H1 (cell line): Measurements from ENCODE around the gene LANCL2. TPM values are rescaled to one million over a fixed set of nuclear protein-coding genes. Genes with fewer than 3 reads are reported as not detected.

ENCODE experiments used
- CTCF ChIA-PET: fragments of 300-600 bp; sonication (Branson Sonifier 250); formaldehyde crosslinking; loops from one replicate; lab custom pipeline; 2021; ENCODE audit not compliant: partially characterized antibody; lab: Charles Lee
- POLR2A ChIA-PET: fragments of 300-600 bp; sonication (Branson Sonifier 250); formaldehyde crosslinking; loops from one replicate; lab custom pipeline; 2021; ENCODE audit warnings: inconsistent platforms; ENCODE audit not compliant: partially characterized antibody; lab: Charles Lee
- DNase-seq, 2 experiments: peaks; one replicate each; pipeline versions ENCODE4 v3.0.0 to v3.0.0-alpha.2; 2010 to 2022; ENCODE audit warnings: low spot score in 2 of 2, low read depth in 1 of 2, mixed read lengths in 1 of 2
- FAIRE-seq: peaks from 2 replicates; lab custom pipeline; 2011; peaks lifted over from hg19 to GRCh38; lab: Jason Lieb, UNC
- H2AFZ ChIP-seq: 2 replicates; pipeline ENCODE4 v1.8.1; 2012; ENCODE audit warnings: low read length, inconsistent platforms
- H2AK5ac ChIP-seq: 2 replicates; pipeline ENCODE4 v1.6.1; 2013; ENCODE audit warnings: low read depth, low read length
- H2BK120ac ChIP-seq: replicated peaks from 2 replicates; pipeline ENCODE3; 2013; ENCODE audit warnings: low read depth, low read length, inconsistent platforms
- H2BK12ac ChIP-seq: 2 replicates; pipeline ENCODE4 v1.6.1; 2013; ENCODE audit warnings: low read depth, low read length
- H2BK15ac ChIP-seq: 2 replicates; pipeline ENCODE4 v1.6.1; 2013; ENCODE audit warnings: low read length
- H2BK20ac ChIP-seq: 2 replicates; pipeline ENCODE4 v1.6.1; 2013; ENCODE audit warnings: low read length
- H2BK5ac ChIP-seq: 2 replicates; pipeline ENCODE4 v1.6.1; 2013; ENCODE audit warnings: low read depth, low read length
- H3K14ac ChIP-seq: 2 replicates; pipeline ENCODE4 v1.6.1; 2013; ENCODE audit warnings: inconsistent platforms; ENCODE audit not compliant: insufficient read length
- H3K18ac ChIP-seq: 2 replicates; pipeline ENCODE4 v1.6.1; 2013; ENCODE audit warnings: low read length; ENCODE audit errors: extremely low read depth
- H3K23ac ChIP-seq: 2 replicates; pipeline ENCODE4 v1.6.1; 2013; ENCODE audit warnings: inconsistent platforms; ENCODE audit not compliant: insufficient read length
- H3K23me2 ChIP-seq: 2 replicates; pipeline ENCODE4 v1.6.1; 2013; ENCODE audit warnings: low read depth, low read length
- H3K27ac ChIP-seq: 2 replicates; pipeline ENCODE4 v1.6.1; 2011; ENCODE audit warnings: low read depth, low read length, inconsistent platforms
- H3K27me3 ChIP-seq, 4 experiments: replicated peaks in 1 of 4; 1 replicate in 1 of 4; 2 replicates in 3 of 4; pipeline versions ENCODE4 v1.6.1 to v1.8.1; 2011 to 2013; ENCODE audit warnings: low read length in 3 of 4, mild to moderate bottlenecking in 3 of 4, inconsistent platforms in 2 of 4, mixed read lengths in 2 of 4, moderate library complexity in 1 of 4; ENCODE audit not compliant: control insufficient read depth in 3 of 4, insufficient read depth in 3 of 4; ENCODE audit errors: extremely low read depth in 1 of 4
- H3K36me3 ChIP-seq, 4 experiments: 2 replicates each; pipeline versions ENCODE4 v1.6.1 to v1.8.1; 2011 to 2013; ENCODE audit warnings: mild to moderate bottlenecking in 4 of 4, low read length in 3 of 4, moderate library complexity in 2 of 4, control low read depth in 1 of 4, inconsistent platforms in 1 of 4; ENCODE audit not compliant: insufficient read depth in 4 of 4, control insufficient read depth in 2 of 4
- H3K4ac ChIP-seq: replicated peaks from 2 replicates; pipeline ENCODE3; 2013; ENCODE audit warnings: low read length, low read depth, mixed read lengths, inconsistent platforms; ENCODE audit not compliant: insufficient read length
- H3K4me1 ChIP-seq, 4 experiments: replicated peaks in 1 of 4; 1 replicate in 1 of 4; 2 replicates in 3 of 4; pipeline versions ENCODE4 v1.6.1 to v1.8.1; 2011 to 2013; ENCODE audit warnings: low read length in 3 of 4, inconsistent platforms in 2 of 4, mixed read lengths in 1 of 4; ENCODE audit not compliant: insufficient read depth in 4 of 4, control insufficient read depth in 3 of 4
- H3K4me2 ChIP-seq, 2 experiments: 2 replicates each; pipeline versions ENCODE4 v1.6.1 to v1.8.1; 2011 to 2013; ENCODE audit warnings: low read depth in 2 of 2, low read length in 2 of 2, control low read depth in 1 of 2, inconsistent platforms in 1 of 2, mild to moderate bottlenecking in 1 of 2; ENCODE audit not compliant: insufficient read depth in 1 of 2
- H3K4me3 ChIP-seq, 4 experiments: fragments of 200-600, 300-600 bp in 1 of 4; sonication (generic), shearing (Covaris generic), sonication (Bioruptor Twin) in 1 of 4; 2 replicates each; pipeline versions ENCODE4 v1.5.1 to v1.8.1; 2011 to 2016; ENCODE audit warnings: low read length in 4 of 4, low read depth in 3 of 4, control low read depth in 2 of 4, inconsistent platforms in 2 of 4, mild to moderate bottlenecking in 2 of 4, mixed read lengths in 1 of 4, moderate library complexity in 1 of 4; ENCODE audit not compliant: insufficient read depth in 2 of 4; ENCODE audit errors: extremely low read depth in 1 of 4
- H3K56ac ChIP-seq: replicated peaks from 2 replicates; pipeline ENCODE3; 2013; ENCODE audit warnings: low read depth, mild to moderate bottlenecking, mixed read lengths, low read length, inconsistent platforms; ENCODE audit not compliant: insufficient read length
- H3K79me1 ChIP-seq: 2 replicates; pipeline ENCODE4 v1.6.1; 2013; ENCODE audit warnings: low read depth, low read length, control low read depth
- H3K79me2 ChIP-seq, 2 experiments: 2 replicates each; pipeline versions ENCODE4 v1.6.1 to v1.8.1; 2012 to 2013; ENCODE audit warnings: low read length in 2 of 2, mild to moderate bottlenecking in 2 of 2, inconsistent platforms in 1 of 2; ENCODE audit not compliant: insufficient read depth in 2 of 2, control insufficient read depth in 1 of 2
- H3K9ac ChIP-seq, 4 experiments: replicated peaks in 1 of 4; 1 replicate in 1 of 4; 2 replicates in 3 of 4; pipeline versions ENCODE4 v1.6.1 to v1.8.1; 2011 to 2013; ENCODE audit warnings: low read depth in 3 of 4, low read length in 3 of 4, control low read depth in 2 of 4, mild to moderate bottlenecking in 2 of 4, moderate library complexity in 2 of 4, inconsistent platforms in 1 of 4; ENCODE audit errors: extremely low read depth in 1 of 4
- H3K9me3 ChIP-seq, 2 experiments: 2 replicates each; pipeline versions ENCODE4 v1.6.1 to v1.8.1; 2012 to 2013; ENCODE audit warnings: mild to moderate bottlenecking in 2 of 2, moderate library complexity in 2 of 2, control low read depth in 1 of 2, inconsistent platforms in 1 of 2, low read depth in 1 of 2, low read length in 1 of 2, mixed read lengths in 1 of 2; ENCODE audit not compliant: insufficient read depth in 2 of 2
- H4K20me1 ChIP-seq, 2 experiments: replicated peaks in 1 of 2; 2 replicates each; pipeline versions ENCODE3 to v1.8.1; 2011 to 2013; ENCODE audit warnings: inconsistent platforms in 2 of 2, low read length in 2 of 2, mild to moderate bottlenecking in 1 of 2; ENCODE audit not compliant: insufficient read depth in 2 of 2, control insufficient read depth in 1 of 2
- H4K5ac ChIP-seq: 2 replicates; pipeline ENCODE4 v1.6.1; 2013; ENCODE audit warnings: low read length, low read depth, mixed read lengths, inconsistent platforms; ENCODE audit not compliant: insufficient read length
- H4K8ac ChIP-seq: 2 replicates; pipeline ENCODE4 v1.8.0; 2013; ENCODE audit warnings: mild to moderate bottlenecking, moderate library complexity, low read length, inconsistent platforms; ENCODE audit not compliant: insufficient read depth; ENCODE audit errors: extremely low read depth
- H4K91ac ChIP-seq: replicated peaks from 2 replicates; pipeline ENCODE3; 2013; ENCODE audit warnings: low read length, mixed read lengths, inconsistent platforms; ENCODE audit not compliant: insufficient read length
- BRCA1 ChIP-seq: IDR thresholded peaks from 2 replicates; pipeline ENCODE4 v1.6.1; 2012; ENCODE audit warnings: low read depth, low read length, improper control_type of control experiment
- CEBPB ChIP-seq: IDR thresholded peaks from 2 replicates; pipeline ENCODE4 v1.6.1; 2012; ENCODE audit warnings: low read depth, low read length
- FOSL1 ChIP-seq: IDR thresholded peaks from 2 replicates; pipeline ENCODE4 v1.6.1; 2011; ENCODE audit warnings: mild to moderate bottlenecking, low read depth, low read length, moderate library complexity; ENCODE audit not compliant: insufficient read depth
- HDAC6 ChIP-seq: IDR thresholded peaks from one replicate; pipeline ENCODE4 v1.7.1; 2012; ENCODE audit warnings: low read depth, mild to moderate bottlenecking, inconsistent platforms, low read length, moderate library complexity
- KDM1A ChIP-seq: fragments of 200-600, 300-600 bp; sonication (generic); IDR thresholded peaks from 2 replicates; pipeline ENCODE4 v1.7.1; 2016; ENCODE audit warnings: mild to moderate bottlenecking, low read length, borderline replicate concordance
- MAFK ChIP-seq: IDR thresholded peaks from 2 replicates; pipeline ENCODE4 v1.6.1; 2012; ENCODE audit warnings: low read depth, mild to moderate bottlenecking, improper control_type of control experiment, low read length
- POLR2AphosphoS5 ChIP-seq: IDR thresholded peaks from 2 replicates; pipeline ENCODE4 v1.6.1; 2011; ENCODE audit warnings: low read depth, low read length
- POU5F1 ChIP-seq: IDR thresholded peaks from 2 replicates; pipeline ENCODE4 v1.6.1; 2011; ENCODE audit warnings: low read depth, mild to moderate bottlenecking, low read length, moderate library complexity
- SRF ChIP-seq: IDR thresholded peaks from 2 replicates; pipeline ENCODE4 v1.6.1; 2011; ENCODE audit warnings: mild to moderate bottlenecking, low read depth, low read length, moderate library complexity
- WGBS, 2 experiments: shearing (Covaris generic) in 1 of 2; methylation state at CpG; one replicate each; pipeline versions ENCODE4 v1.1.6 to v1.1.7; 2013 to 2015; ENCODE audit warnings: low lambda C conversion rate in 2 of 2, mixed read lengths in 2 of 2, inconsistent platforms in 1 of 2, low coverage in 1 of 2, missing lambda C conversion rate in 1 of 2; ENCODE audit not compliant: insufficient replicate concordance in 2 of 2, insufficient coverage in 1 of 2, insufficient read length in 1 of 2; ENCODE audit errors: extremely low coverage in 1 of 2, missing lambda C conversion rate in 1 of 2; 5-methylcytosine and 5-hydroxymethylcytosine counted together
- polyA plus RNA-seq, 7 experiments: library from polyadenylated mRNA; depleted of rRNA in 3 of 7; stranded (reverse) in 5 of 7; unstranded in 2 of 7; fragments of >200 nt in 5 of 7; fragments of 200-250 nt in 2 of 7; gene quantifications; 1 replicate in 5 of 7; 2 replicates in 1 of 7; 4 replicates in 1 of 7; pipeline versions ENCODE4 v1.2.1 to v1.2.3, GENCODE V29; 2011 to 2013; ENCODE audit warnings: missing spikeins in 2 of 7, mixed read lengths in 2 of 7
- total RNA-seq: library from RNA; stranded (reverse); fragmentation: NEBNext Ultra II Directional; extraction: Animal tissue kit (Norgen Biotek cat#: 25700); gene quantifications from 2 replicates; pipeline ENCODE4 v1.2.1, GENCODE V29; 2021

LANCL2 gene
- total and polyA plus RNA-seq, 2 of the 8 experiments (the other 6 are each of a cell fraction or from before 2014, with no cell fraction given), result 9.2 to 9.5 TPM

DNA sequence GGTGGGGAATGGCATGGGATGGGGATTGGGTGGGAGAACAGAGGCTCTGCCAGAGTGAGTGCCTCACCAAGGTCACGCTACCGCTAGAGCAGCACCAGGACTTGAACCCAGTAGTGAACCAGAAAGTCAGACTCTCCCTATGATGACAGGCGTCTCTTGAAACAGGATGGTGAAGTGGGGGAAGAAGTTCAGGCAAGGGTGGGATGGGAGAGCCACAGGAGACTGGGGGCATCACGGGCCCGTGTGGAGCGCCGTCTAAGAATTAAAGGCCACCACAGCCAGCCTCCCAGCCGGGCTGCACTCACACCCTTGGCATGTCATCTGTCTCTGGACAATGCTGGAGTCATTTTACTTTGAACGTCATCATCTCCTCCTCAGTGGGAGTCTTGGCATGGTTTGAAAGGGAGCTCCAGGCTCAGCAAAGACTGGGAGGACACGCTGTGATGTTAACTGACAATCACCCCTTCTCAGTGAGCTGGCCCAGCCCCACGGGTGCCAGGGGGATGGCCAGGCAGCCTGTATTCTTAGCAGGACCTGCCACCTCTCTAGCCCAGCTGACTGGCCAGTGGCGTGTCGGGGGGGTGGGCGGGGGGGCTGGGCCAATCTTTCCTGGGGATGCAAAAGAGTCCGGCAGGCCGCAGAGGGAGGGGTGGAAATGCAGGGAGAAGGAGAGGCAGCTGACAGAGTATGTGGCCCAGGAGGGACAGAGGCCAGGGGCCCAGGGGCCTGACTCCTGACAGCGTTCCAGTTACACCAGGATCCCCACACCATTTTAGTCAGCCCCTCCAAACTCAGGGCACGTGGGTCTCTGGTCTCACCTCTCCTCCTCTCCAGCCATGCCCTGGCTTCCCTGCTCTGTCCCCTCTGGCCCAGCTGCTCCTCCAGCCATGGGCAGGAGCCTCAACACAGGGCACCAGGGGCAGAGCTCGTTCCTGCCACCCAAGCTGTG, 111.0 kb downstream of the LANCL2 start:
- no peak overlapping the region for H2AK5ac ChIP-seq
- H4K5ac ChIP-seq, result no peak overlapping the region
- no peak for DNase-seq
- H3K27me3 ChIP-seq, result no peaks in the 10 kb centered on the region
- no peak overlapping the region for H2BK120ac ChIP-seq
- POLR2A ChIA-PET, result no interaction called here
- no peaks in the 10 kb centered on the region for H3K4me1 ChIP-seq
- no peaks in the 10 kb centered on the region for H3K79me2 ChIP-seq
- H3K36me3 ChIP-seq, result no peaks in the 10 kb centered on the region; a peak in 1 of 8 replicates
- peak overlapping the region; percentile 14; the same call in 1 of the 2 replicates for H4K8ac ChIP-seq
- FAIRE-seq, result no peak
- no peak overlapping the region for H3K4me3 ChIP-seq
- H2BK12ac ChIP-seq, result no peak overlapping the region
- 87% methylated on average over 14 of the region's 19 CpGs; no CpG with 5 or more reads in 1 of the 2 experiments for WGBS, 2 experiments
- H2BK20ac ChIP-seq, result no peak overlapping the region
- no peak overlapping the region for H3K14ac ChIP-seq
- no peak overlapping the region for H3K23ac ChIP-seq
- H4K91ac ChIP-seq, result no peak overlapping the region
- no peak overlapping the region for H3K56ac ChIP-seq
- H3K9ac ChIP-seq, result no peak overlapping the region
- no peaks in the 10 kb centered on the region for H3K9me3 ChIP-seq
- H2AFZ ChIP-seq, result no peak overlapping the region
- no peak overlapping the region for H3K4ac ChIP-seq
- H3K4me2 ChIP-seq, result no peak overlapping the region
- peaks cover 0 to 16% of the 10 kb centered on the region in 2 experiments for H4K20me1 ChIP-seq
- H2BK15ac ChIP-seq, result no peak overlapping the region
- no peak overlapping the region for H3K18ac ChIP-seq
- CTCF ChIA-PET, result interaction anchor here (0.7 kb wide), 1 partner anchor 9 kb away, joined by 3 read pairs; no protein-coding TSS in a partner anchor
- H3K27ac ChIP-seq, result no peak overlapping the region
- peaks cover 8% of the 10 kb centered on the region; the same call in 1 of the 2 replicates for H3K79me1 ChIP-seq
- H2BK5ac ChIP-seq, result peak overlapping the region; percentile 52
- no peaks in the 10 kb centered on the region for H3K23me2 ChIP-seq
- no peak for TF ChIP-seq FOSL1
- TF ChIP-seq CEBPB, result no peak
- TF ChIP-seq MAFK, result no peak
- no peak for TF ChIP-seq POU5F1
- no peak for TF ChIP-seq POLR2AphosphoS5
- no peak for TF ChIP-seq HDAC6
- no peak for TF ChIP-seq KDM1A
- TF ChIP-seq BRCA1, result no peak
- no peak for TF ChIP-seq SRF
